ENCODE results near the gene STXBP5.
A peak's percentile ranks its signal among the peaks of the same experiment; 100 is the strongest.
"Not testable (repeated sequence)": the region's sequence is repeated elsewhere in the genome, so short reads cannot be mapped to it uniquely, and the experiment has no call there.

Gene STXBP5

GRCh38 chr6:147301070-147301469, 96.9 kb downstream of the STXBP5 start:
- DNase-seq: no peak

DNA sequence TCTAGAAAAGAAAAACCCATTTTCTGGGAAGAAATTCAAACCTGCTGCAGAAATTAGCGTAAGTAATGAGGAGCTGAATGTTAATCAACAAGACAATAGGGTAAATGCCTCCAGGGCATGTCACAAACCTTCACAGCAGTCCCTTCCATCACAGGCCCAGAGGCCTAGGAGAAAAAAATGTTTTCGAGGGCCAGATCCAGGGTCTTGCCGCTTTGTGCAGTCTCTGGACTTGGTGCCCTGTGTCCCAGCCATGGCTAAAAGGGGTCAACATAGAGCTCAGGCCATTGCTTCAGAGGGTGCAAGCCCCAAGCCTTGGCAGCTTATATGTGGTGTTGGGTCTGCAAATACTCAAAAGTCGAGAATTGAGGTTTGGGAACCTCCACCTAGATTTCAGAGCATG, 99.8 kb downstream of the STXBP5 start:
- no peak for DNase-seq

- no peak for DNase-seq
These were observed 106.3 kb downstream of the STXBP5 start for GRCh38 chr6:147310521-147310920.

DNA sequence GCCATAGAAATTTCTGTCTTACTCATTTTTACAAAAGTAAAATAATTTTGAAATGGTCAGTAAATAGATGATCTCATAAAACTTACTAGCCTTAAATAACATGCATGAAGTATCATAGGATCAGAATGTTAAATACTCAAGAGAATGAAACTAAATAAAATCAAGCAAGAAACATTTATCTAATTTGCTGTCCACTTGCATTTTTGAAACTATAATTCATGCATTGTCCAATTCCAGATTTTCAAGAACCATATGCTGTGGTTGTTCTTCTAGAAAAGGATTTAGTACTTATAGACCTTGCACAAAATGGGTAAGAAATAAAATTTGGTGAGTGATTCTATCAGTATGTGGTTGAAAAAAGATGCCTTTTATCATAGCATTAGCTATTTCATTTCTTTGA, 107.0 kb downstream of the STXBP5 start:
- DNase-seq: no peak

- DNase-seq: no peak
These were observed 117.0 kb downstream of the STXBP5 start for GRCh38 chr6:147321260-147321659.

GRCh38 chr6:147322299-147323162, 118.3 kb downstream of the STXBP5 start:
- no peak for DNase-seq

DNA sequence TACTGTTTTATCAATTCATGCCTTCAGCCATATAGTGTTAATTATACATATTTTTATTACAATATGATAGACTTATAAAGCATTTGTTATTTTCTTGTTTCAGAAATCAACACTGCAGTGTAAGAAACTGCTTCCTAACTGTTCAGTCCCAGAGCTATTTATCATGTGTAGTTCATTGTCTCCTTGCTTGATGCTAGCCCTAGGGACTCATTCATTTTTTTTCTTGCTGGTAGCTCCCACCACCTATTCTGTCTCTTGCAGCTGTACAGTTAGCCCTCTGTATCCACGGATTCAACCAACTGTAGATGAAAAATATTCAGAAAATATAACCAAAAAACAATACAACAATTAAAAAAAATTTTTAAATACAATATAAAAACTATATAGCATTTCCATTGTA, 121.3 kb downstream of the STXBP5 start:
- DNase-seq: no peak

DNA sequence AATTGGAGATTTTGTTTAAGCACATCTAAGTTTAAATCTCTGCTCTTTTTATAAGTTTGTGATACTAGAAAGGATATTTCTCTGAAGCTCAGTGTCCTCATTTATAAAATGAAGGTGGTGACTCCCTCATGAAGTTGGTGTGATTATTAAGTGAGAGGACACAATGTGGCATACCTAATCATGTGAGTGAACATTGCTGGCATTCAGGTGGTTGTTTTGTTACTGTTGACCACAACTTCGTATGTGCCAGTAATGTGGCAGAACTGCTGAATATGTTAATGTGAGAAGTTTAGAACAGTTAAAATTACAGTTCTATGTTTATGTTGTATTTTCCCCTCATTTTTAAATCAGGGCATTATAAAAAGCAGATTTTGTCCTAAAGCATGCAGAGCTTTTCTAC, 127.2 kb downstream of the STXBP5 start:
- no peak for DNase-seq

GRCh38 chr6:147337921-147338320, 133.7 kb downstream of the STXBP5 start:
- DNase-seq: no peak

GRCh38 chr6:147341486-147341885, 137.3 kb downstream of the STXBP5 start:
- DNase-seq: no peak

DNA sequence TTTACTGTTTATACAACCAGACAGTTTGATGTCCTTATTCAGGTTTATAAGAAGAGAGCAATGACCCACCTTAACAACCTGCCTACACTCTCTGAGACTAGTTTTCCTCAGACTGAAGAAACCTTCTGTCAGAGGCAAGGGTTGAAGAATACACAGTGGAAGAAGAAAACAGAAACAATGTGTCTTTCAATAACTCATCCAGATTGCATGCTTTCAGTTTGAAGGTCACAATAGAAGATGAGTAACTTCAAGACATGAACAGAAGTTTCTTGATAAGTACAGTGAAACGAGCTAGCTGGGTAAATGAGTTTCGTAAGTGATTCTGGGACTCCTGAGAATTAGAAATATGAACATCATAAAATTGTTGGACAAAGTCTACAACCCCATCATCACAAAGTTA, 141.7 kb downstream of the STXBP5 start:
- DNase-seq: no peak

- DNase-seq: no peak
These were observed 143.1 kb downstream of the STXBP5 start for GRCh38 chr6:147347179-147347881.

GRCh38 chr6:147347882-147348575, 143.8 kb downstream of the STXBP5 start:
- no peak for DNase-seq

DNA sequence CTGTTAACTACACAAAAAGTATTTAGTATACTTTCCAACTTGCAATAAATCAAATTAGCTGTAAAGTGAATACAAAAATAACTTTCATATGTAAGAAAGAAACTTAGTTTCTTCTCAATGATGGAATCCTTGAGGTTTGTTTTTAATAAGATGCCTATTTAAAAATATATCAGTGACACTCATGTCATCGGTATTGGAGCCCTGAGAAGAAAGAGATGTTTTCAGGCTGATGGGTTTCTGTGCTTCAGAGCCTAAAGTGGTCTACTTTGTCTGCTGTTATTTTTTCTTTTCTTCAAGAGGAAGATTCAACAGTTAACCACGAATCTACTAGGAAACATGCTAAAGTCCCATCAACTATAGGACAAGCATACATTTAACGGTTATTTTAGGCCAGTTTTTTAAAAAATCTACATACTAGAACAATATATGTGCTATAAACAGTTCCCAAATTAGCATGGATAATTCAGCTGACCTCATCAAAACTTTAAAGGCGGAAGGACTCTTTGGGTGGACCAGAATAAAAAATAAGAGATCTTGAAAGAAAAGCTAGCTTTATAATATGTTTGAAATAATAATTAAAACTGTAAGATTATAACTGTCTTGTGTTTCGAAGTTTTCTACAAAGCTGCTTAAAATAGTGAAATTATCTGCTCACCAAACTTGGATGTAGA, 157.2 kb downstream of the STXBP5 start:
- no peak for DNase-seq

DNA sequence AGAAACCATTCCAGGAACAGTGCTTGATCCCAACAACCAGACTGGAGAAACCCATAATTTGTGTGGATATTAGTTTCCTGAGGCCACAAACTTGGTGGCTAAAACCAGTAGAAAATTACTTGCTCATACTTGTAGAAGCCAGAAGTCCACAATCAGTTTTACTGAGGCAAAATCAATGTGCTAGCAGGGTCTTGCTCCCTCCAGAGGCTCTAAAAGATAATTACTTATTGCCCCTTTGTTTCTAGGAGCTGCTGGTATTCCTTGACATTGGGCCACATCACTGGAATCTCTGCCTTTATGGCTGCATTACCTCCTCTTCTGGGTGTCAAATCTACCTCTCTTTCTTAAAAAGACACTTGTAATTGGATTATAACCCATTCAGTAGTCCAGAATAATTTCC, 162.1 kb downstream of the STXBP5 start:
- no peak for DNase-seq

- DNase-seq: no peak
These were observed 167.1 kb downstream of the STXBP5 start for GRCh38 chr6:147371325-147371724.

DNA sequence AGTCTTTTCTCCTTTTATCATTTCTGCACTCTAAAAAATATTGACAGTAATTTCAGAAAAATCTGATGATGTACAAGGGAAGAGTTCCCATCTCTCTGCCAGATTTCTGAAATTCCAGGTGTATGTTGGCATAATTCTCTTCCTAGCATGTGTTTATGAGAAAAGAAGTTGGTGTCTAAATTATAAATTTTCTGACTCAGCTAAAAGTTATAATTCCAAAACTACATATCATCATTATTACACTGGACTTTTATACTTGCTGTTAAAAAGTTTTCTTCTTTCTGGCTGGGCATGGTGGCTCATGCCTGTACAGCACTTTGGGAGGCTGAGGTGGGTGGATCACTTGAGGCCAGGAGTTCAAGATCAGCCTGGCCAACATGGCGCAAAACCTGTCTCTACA, 168.6 kb downstream of the STXBP5 start:
- DNase-seq: no peak

- DNase-seq: no peak
These were observed 174.6 kb downstream of the STXBP5 start for GRCh38 chr6:147378819-147379218.

- not testable (repeated sequence) for DNase-seq
These were observed 176.6 kb downstream of the STXBP5 start for GRCh38 chr6:147380841-147381240.

- no peak for DNase-seq
These were observed 177.5 kb downstream of the STXBP5 start for GRCh38 chr6:147381712-147382111.

DNA sequence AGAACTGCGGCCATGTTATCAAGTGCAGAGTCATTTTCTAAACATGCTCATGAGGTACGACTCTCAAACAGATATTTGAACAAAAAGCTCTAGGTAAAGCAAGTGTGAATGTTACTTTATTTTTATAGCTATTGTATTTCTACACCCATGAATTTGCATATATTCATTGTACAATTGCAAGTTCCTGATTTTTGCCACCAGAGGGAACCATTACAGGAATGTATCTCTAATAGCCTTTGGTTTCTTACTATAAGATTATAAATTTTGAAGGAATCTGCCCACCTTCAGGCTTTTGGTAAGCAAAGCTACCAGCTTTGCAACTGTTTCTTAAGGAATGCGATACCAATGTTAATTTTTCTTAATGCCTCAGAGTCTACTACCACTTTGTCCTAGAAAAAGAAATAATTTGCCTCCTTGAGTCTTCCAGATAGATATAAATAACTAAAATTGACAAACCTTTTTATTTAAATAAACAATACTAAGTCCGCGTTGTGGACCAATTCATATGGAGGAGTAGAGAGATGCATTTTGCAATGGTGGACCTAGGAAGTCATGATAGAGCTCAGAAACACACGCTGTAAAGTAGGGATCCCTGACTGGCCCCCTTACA, 178.8 kb downstream of the STXBP5 start:
- DNase-seq: peak; percentile 38

DNA sequence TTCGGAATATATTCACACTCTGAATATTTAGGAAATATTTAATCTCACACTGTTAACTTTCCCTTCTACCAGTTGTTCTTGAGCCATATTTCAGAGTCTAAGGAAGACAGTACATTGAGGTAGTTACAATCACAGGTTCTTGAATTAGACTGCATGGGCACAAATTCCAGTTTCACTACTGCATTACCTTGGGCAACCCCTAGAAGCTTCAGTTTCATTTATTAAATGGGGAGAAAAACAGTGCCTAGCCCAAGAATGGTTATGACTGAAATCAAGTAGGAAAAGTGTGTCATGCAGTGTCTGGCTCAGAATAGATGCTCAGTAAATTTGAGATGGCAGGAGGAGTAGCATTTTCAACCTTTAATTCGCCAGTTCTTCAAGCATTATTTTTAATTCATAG, 179.8 kb downstream of the STXBP5 start:
- no peak for DNase-seq

Measured in eye (tissue), 1 donor.